Heart right ventricle (tissue), 16 donors: Measurements from ENCODE around the gene PCDHA5. TPM values are rescaled to one million over a fixed set of nuclear protein-coding genes. Genes with fewer than 3 reads are reported as not detected.
"Not testable (repeated sequence)": the region's sequence is repeated elsewhere in the genome, so short reads cannot be mapped to it uniquely, and the experiment has no call there.

Experiments used
- ATAC-seq, 8 donors: fragments of 200-7000 bp; cut with Tn5 transposase; one replicate each; pipeline ENCODE4 v1.9.1; 2020; ENCODE audit warnings: mild to moderate bottlenecking in 8 of 8, moderate library complexity in 8 of 8, moderate number of reproducible peaks in 1 of 8
- DNase-seq, 2 donors: peaks; one replicate each; pipeline ENCODE4 v3.0.0-alpha.2; 2020
- H3K27ac ChIP-seq, 10 donors: fragments of 200-600 bp; sonication (generic) in 2 of 10; one replicate each; pipeline versions ENCODE4 v1.5.0 to v1.8.0; 2020 to 2022; ENCODE audit warnings: mild to moderate bottlenecking in 3 of 10
- H3K27me3 ChIP-seq, 7 donors: fragments of 200-600 bp; one replicate each; pipeline ENCODE4 v1.8.0; 2021 to 2022; ENCODE audit warnings: mild to moderate bottlenecking in 2 of 7
- H3K36me3 ChIP-seq, 9 donors: fragments of 200-600 bp; sonication (generic) in 1 of 9; one replicate each; pipeline versions ENCODE4 v1.5.0 to v1.8.0; 2020 to 2022; ENCODE audit warnings: mild to moderate bottlenecking in 2 of 9
- H3K4me1 ChIP-seq, 9 donors: fragments of 200-600 bp; sonication (generic) in 1 of 9; one replicate each; pipeline versions ENCODE4 v1.5.0 to v1.8.0; 2020 to 2022; ENCODE audit warnings: mild to moderate bottlenecking in 4 of 9
- H3K4me3 ChIP-seq, 10 donors: fragments of 200-600 bp; sonication (generic) in 2 of 10; one replicate each; pipeline versions ENCODE4 v1.5.0 to v1.8.0; 2020 to 2022; ENCODE audit warnings: mild to moderate bottlenecking in 7 of 10, moderate library complexity in 2 of 10
- H3K9me3 ChIP-seq, 11 donors: fragments of 200-600 bp in 10 of 11; sonication (generic) in 2 of 11; one replicate each; pipeline versions ENCODE4 v1.5.0 to v1.8.0; 2013 to 2022; ENCODE audit warnings: mild to moderate bottlenecking in 2 of 11, control low read depth in 1 of 11, moderate library complexity in 1 of 11
- WGBS, 2 donors: extraction: QIAGEN DNeasy Blood & Tissue Kit; methylation state at CpG; one replicate each; pipeline ENCODE4 v1.1.7; 2013; ENCODE audit warnings: inconsistent platforms in 1 of 2; 5-methylcytosine and 5-hydroxymethylcytosine counted together
- intact Hi-C, 10 donors: fragments of 100-400 bp; cut with DNase I; formaldehyde crosslinking; loops; one replicate each; pipeline versions ENCODE4 v1.11.1 to v1.14.2; 2022
- polyA plus RNA-seq, 2 donors: library from polyadenylated mRNA; stranded (reverse); fragments of 200-250 nt; gene quantifications; one replicate each; pipeline ENCODE4 v1.2.3, GENCODE V29; 2013
- total RNA-seq, 10 donors: library from RNA; stranded (reverse); fragmentation: NEBNext Ultra II Directional in 3 of 10; extraction: Animal tissue kit (Norgen Biotek cat#: 25700) in 3 of 10; gene quantifications; one replicate each; pipeline versions ENCODE4 v1.2.1 to v1.2.4, GENCODE V29; 2021 to 2023
- TF ChIP-seq, protein P1 (sequence below), 9 donors: fragments of 200-600 bp; sonication (generic) in 2 of 9; IDR thresholded peaks; one replicate each; pipeline versions ENCODE4 v1.5.0 to v1.8.0; 2021 to 2022; ENCODE audit warnings: antibody characterized with exemption in 9 of 9, mild to moderate bottlenecking in 5 of 9, moderate library complexity in 1 of 9
- donor health status: Arrhythmogenic right ventricular cardiomyopathy.
- donor health status: ischemic (EF 13 %, LVEDD 7.1; RV severe dilation, severe dysfunction).
- donor health status: healthy with polysubstance abuse.
- donor health status: DM: no; HTN: yes; CAD: no.
- donor health status: DM: no; HTN: no; CAD: no.
- donor health status: ischemic (EF 25% LVEDD 6.9; RV normal size, moderate dysfunction).
- donor health status: ischemic (EF 25% LVEDD 5.7; RV mildly dilated, moderate dysfunction).
- donor health status: healthy.
- donor health status: DM: yes; HTN: yes; CAD: no.
- donor health status: Ischemic cardiomyopathy.
- donor health status: ischemic (EF 35%, LVEDD 5.7; RV mildly dilated, moderate dysfunction).
- donor health status: nonischemic (EF 11% LVEDD 7.7; RV severe dilation, severe dysfunction).
- donor health status: DM: yes; HTN: yes; CAD: no.
- donor health status: PGD.
- donor health status: ischemic (EF 29% LVEDD 5.4; RV normal size, mild dysfunction).
- donor health status: nonischemic (EF 23%, LVEDD 6.1; RV moderate dilation, normal function).

The PCDHA5 gene
- total and polyA plus RNA-seq, 12 donors: 0.07 to 0.11 (median 0.08) TPM; not detected in 8

DNA sequence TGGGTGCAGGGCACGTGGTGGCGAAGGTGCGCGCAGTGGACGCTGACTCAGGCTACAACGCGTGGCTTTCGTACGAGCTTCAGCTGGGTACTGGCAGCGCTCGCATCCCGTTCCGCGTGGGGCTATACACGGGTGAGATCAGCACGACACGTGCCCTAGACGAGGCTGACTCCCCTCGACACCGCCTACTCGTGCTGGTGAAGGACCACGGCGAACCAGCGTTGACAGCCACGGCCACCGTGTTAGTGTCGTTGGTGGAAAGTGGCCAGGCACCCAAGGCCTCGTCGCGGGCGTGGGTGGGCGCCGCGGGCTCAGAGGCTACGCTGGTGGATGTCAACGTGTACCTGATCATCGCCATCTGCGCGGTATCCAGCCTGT, 24.7 kb upstream of the PCDHA5 start:
- no peak overlapping the region for H3K4me3 ChIP-seq
- peaks cover 0 to 84% (median 21%) of the 10 kb centered on the region in 11 donors for H3K9me3 ChIP-seq
- no peak overlapping the region for H3K27ac ChIP-seq
- WGBS, 2 donors: 42 to 50% methylated on average over 39 of the region's 39 CpGs
- no peak for ATAC-seq
- TF ChIP-seq, protein P1, sequence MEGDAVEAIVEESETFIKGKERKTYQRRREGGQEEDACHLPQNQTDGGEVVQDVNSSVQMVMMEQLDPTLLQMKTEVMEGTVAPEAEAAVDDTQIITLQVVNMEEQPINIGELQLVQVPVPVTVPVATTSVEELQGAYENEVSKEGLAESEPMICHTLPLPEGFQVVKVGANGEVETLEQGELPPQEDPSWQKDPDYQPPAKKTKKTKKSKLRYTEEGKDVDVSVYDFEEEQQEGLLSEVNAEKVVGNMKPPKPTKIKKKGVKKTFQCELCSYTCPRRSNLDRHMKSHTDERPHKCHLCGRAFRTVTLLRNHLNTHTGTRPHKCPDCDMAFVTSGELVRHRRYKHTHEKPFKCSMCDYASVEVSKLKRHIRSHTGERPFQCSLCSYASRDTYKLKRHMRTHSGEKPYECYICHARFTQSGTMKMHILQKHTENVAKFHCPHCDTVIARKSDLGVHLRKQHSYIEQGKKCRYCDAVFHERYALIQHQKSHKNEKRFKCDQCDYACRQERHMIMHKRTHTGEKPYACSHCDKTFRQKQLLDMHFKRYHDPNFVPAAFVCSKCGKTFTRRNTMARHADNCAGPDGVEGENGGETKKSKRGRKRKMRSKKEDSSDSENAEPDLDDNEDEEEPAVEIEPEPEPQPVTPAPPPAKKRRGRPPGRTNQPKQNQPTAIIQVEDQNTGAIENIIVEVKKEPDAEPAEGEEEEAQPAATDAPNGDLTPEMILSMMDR (IDR thresholded peaks at IDR 0.05): no peak
- intact Hi-C loops: no loop called here
- H3K27me3 ChIP-seq: peaks cover 0 to 67% (median 26%) of the 10 kb centered on the region in 7 donors
- no peaks in the 10 kb centered on the region for H3K4me1 ChIP-seq
- H3K36me3 ChIP-seq: no peaks in the 10 kb centered on the region
- DNase-seq: no peak

DNA sequence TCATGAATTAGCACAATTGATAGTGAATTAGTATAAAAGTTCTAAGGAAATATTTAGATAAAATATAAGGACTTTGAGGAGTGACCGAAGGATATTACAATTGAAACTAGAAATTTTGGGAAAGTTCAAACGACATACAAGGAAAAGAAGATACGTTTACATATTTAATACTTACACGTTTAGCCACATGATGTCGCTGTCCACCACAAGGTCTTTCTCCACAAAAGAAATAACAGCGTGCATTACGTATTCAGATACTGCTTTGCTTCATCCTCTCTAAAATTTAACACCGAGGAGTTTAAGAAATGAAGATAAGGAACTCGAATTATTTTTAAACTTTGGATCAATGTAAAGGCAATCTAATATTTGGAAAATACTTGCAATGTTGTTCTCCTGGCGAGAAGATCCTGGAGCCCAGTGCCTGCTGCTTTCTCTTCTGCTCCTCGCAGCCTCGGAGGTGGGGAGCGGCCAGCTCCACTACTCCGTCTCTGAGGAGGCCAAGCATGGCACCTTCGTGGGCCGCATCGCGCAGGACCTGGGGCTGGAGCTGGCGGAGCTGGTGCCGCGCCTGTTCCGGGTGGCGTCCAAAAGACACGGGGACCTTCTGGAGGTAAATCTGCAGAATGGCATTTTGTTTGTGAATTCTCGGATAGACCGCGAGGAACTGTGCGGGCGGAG, 20.5 kb upstream of the PCDHA5 start, which contains the start of gene PCDHA3:
PCDHA3 (plus strand) TSS at position 242 of the 678 bp plus-strand sequence.
- peak within 1 kb of the TSS in 9 of 10 donors; percentile 18 to 51 (median 28) for H3K4me3 ChIP-seq
- WGBS, 2 donors: 10 to 13% methylated on average over 29 of the region's 29 CpGs
- ATAC-seq (no peak), DNase-seq (no peak)
- peaks cover 0 to 70% (median 23%) of the 10 kb centered on the region in 11 donors for H3K9me3 ChIP-seq
- TF ChIP-seq, protein P1 (IDR thresholded peaks at IDR 0.05): peak in 6 of 9 donors; percentile 25 to 56 (median 36)
- peaks cover 0 to 75% (median 29%) of the 10 kb centered on the region in 7 donors for H3K27me3 ChIP-seq
- H3K36me3 ChIP-seq: no peaks in the 10 kb centered on the region
- H3K27ac ChIP-seq: no peak within 1 kb of the TSS
- no peaks in the 10 kb centered on the region for H3K4me1 ChIP-seq
- intact Hi-C loops: no loop called here

- TF ChIP-seq, protein P1 (IDR thresholded peaks at IDR 0.05): peak in 5 of 9 donors; percentile 3 to 43 (median 19)
- Histone ChIP-seq H3K9me3 (peaks cover 0 to 70% (median 19%) of the 10 kb centered on the region in 11 donors), H3K4me3 (peak overlapping the region in 9 of 10 donors; percentile 18 to 51 (median 28)), H3K27me3 (peaks cover 0 to 73% (median 31%) of the 10 kb centered on the region in 7 donors), H3K4me1 (no peaks in the 10 kb centered on the region), H3K27ac (no peak overlapping the region), H3K36me3 (no peaks in the 10 kb centered on the region)
- DNase-seq (no peak), ATAC-seq (no peak)
- intact Hi-C loops: no loop called here
- 10 to 13% methylated on average over 16 of the region's 16 CpGs for WGBS, 2 donors
These were observed 19.9 kb upstream of the PCDHA5 start for GRCh38 chr5:140801494-140801841.

DNA sequence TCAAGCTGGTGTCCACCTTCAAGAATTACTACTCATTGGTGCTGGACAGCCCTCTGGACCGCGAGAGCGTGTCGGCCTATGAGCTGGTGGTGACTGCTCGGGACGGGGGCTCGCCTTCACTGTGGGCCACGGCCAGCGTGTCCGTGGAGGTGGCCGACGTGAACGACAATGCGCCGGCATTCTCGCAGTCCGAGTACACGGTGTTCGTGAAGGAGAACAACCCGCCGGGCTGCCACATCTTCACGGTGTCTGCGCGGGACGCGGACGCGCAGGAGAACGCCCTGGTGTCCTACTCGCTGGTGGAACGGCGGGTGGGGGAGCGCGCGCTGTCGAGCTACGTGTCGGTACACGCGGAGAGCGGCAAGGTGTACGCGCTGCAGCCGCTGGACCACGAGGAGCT, 19.0 kb upstream of the PCDHA5 start:
- H3K4me3 ChIP-seq, intact Hi-C loops, ATAC-seq, H3K27ac ChIP-seq, H3K4me1 ChIP-seq, DNase-seq, H3K36me3 ChIP-seq: not testable (repeated sequence)
- WGBS, 2 donors: 34 to 51% methylated on average over 45 of the region's 45 CpGs
- Histone ChIP-seq H3K9me3 (peaks cover 0 to 70% (median 15%) of the 10 kb centered on the region in 11 donors), H3K27me3 (peaks cover 0 to 72% (median 29%) of the 10 kb centered on the region in 7 donors)

DNA sequence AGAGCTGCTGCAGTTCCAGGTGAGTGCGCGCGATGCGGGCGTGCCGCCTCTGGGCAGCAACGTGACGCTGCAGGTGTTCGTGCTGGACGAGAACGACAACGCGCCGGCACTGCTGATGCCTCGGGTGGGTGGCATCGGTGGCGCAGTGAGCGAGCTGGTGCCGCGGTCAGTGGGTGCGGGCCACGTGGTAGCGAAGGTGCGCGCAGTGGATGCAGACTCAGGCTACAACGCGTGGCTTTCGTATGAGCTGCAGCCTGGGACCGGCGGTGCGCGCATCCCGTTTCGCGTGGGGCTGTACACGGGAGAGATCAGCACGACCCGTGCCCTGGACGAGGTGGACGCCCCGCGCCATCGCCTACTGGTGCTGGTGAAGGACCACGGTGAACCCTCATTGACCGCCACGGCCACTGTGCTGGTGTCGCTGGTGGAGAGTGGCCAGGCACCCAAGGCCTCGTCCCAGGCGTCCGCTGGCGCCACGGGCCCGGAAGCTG, 18.6 kb upstream of the PCDHA5 start:
- ATAC-seq: no peak
- WGBS, 2 donors: 29 to 38% methylated on average over 53 of the region's 53 CpGs
- TF ChIP-seq, protein P1 (IDR thresholded peaks at IDR 0.05): no peak
- Histone ChIP-seq H3K4me3 (no peak overlapping the region), H3K27ac (no peak overlapping the region), H3K9me3 (peaks cover 0 to 70% (median 15%) of the 10 kb centered on the region in 11 donors), H3K27me3 (peaks cover 0 to 70% (median 33%) of the 10 kb centered on the region in 7 donors), H3K36me3 (no peaks in the 10 kb centered on the region), H3K4me1 (no peaks in the 10 kb centered on the region)
- DNase-seq: no peak
- intact Hi-C loops: no loop called here
